ENCODE data around the gene MZF1. TPM values are rescaled to one million over a fixed set of nuclear protein-coding genes. Genes with fewer than 3 reads are reported as not detected.

Gene MZF1
- total and polyA plus RNA-seq, 2 experiments from 2014 or later: 9.0 to 20.8 TPM

DNA sequence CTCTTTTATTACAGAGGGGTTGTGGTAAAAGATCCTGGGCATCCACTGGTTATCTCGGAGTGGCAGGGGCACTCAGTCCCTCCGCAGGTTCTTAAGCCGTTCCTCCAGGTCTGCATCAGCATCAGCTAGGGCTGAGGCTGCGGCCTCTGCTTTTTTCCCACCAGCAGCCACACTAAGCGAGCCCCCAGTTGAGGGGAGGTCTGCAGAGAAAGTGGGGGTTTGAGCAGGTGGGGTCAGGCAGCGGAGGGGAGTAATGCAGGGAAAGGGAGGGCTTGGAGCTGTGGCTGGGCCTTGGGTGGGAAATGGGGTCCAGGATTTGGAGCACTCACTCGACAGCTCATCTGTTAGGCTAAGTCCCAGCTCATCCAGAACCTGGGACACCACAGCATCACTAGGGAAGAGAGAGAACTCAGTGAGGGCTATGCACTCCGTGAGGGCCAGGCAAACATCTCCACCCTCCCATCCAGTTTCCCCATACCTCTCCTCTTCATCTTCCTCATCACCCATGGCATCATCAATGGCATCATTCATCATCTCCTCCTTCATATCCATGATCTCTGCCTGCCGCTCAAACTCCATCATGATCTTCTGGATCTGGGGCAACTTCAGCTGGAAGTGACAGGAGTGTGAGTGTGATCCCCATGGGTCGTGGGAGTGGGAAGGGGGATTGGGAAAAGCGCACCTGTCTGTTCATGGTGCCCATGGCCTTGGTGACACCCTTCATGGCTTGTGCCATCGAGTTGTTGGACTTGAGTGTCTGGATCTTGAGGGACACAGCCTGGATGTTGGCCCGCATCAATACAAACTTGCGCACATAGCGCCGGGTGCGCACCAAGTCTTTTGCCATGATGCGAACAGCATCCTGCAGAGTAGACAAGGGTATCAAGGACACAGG, 21.3 kb downstream of the MZF1 start:
- in situ Hi-C loops (cut with MboI): no loop called here
- no peaks in the 10 kb centered on the region; the same call in 1 of the 2 replicates for H4K20me1 ChIP-seq (ENCODE audit: insufficient read depth)
- H3K79me2 ChIP-seq (ENCODE audit: insufficient read depth): peaks cover 95% of the 10 kb centered on the region
- H3K27ac ChIP-seq: no peak overlapping the region
- peaks cover 50% of the 10 kb centered on the region for H3K36me3 ChIP-seq (ENCODE audit: low read depth)
- WGBS, 2 experiments (ENCODE audit: low coverage in 1 of 2, low lambda C conversion rate in 2 of 2, missing lambda C conversion rate in 2 of 2): 93 to 94% methylated on average over 17 to 18 of the region's 18 CpGs
- peaks cover 40% of the 10 kb centered on the region for H3F3A ChIP-seq (ENCODE audit: insufficient read depth)
- no peaks in the 10 kb centered on the region for H3K9me2 ChIP-seq (ENCODE audit: insufficient read depth)
- no peak for DNase-seq
- H2AFZ ChIP-seq: no peak overlapping the region
- peaks cover 22% of the 10 kb centered on the region for H3K4me1 ChIP-seq (ENCODE audit: insufficient read depth)
- no peak for TF ChIP-seq EZH2 (IDR thresholded peaks at IDR 0.05; ENCODE audit: insufficient read depth, poor library complexity, severe bottlenecking)
- TF ChIP-seq EZH2phosphoT487 (IDR thresholded peaks at IDR 0.05; ENCODE audit: insufficient read depth, low read depth): no peak
- no peaks in the 10 kb centered on the region for H3K9me3 ChIP-seq (ENCODE audit: low read depth)
- no peak overlapping the region for H3K9ac ChIP-seq
- H3K4me2 ChIP-seq (ENCODE audit: unreplicated experiment): no peak overlapping the region
- H3K4me3 ChIP-seq: no peak overlapping the region
- no peaks in the 10 kb centered on the region for H3K27me3 ChIP-seq (replicated peaks; ENCODE audit: insufficient read depth)

DNA sequence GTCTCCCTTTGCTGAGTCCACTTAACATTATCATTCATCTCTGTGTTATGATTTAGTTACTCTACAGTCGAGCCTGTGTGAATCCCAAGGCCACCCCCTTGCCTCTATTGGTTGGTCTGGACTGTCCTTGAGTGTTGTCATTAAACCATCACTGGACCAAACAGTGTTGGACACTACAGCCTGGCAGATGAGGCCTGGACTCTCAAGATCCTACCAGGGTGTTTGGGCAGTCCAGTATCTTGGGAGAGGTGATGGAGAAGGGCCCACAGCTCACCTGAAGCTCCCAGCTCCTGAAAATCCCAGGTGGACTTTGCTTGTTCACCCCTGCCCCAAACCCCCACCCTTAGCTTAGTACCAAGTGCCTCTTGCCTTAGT, 22.0 kb downstream of the MZF1 start:
- Histone ChIP-seq H4K20me1 (ENCODE audit: insufficient read depth) (peaks cover 6% of the 10 kb centered on the region; the same call in 1 of the 2 replicates), H3K79me2 (ENCODE audit: insufficient read depth) (peaks cover 95% of the 10 kb centered on the region), H3K4me2 (ENCODE audit: unreplicated experiment) (no peak overlapping the region), H3F3A (ENCODE audit: insufficient read depth) (peaks cover 40% of the 10 kb centered on the region), H3K27ac (no peak overlapping the region), H3K9me2 (ENCODE audit: insufficient read depth) (no peaks in the 10 kb centered on the region), H3K36me3 (ENCODE audit: low read depth) (peaks cover 47% of the 10 kb centered on the region), H3K9ac (no peak overlapping the region), H2AFZ (no peak overlapping the region), H3K27me3 (replicated peaks; ENCODE audit: insufficient read depth) (no peaks in the 10 kb centered on the region), H3K9me3 (ENCODE audit: low read depth) (no peaks in the 10 kb centered on the region), H3K4me1 (ENCODE audit: insufficient read depth) (peaks cover 25% of the 10 kb centered on the region), H3K4me3 (no peak overlapping the region)
- in situ Hi-C loops (cut with MboI): no loop called here
- TF ChIP-seq EZH2 (IDR thresholded peaks at IDR 0.05; ENCODE audit: insufficient read depth, poor library complexity, severe bottlenecking) (no peak), EZH2phosphoT487 (IDR thresholded peaks at IDR 0.05; ENCODE audit: insufficient read depth, low read depth) (no peak)
- DNase-seq: no peak
- WGBS, 2 experiments (ENCODE audit: low coverage in 1 of 2, low lambda C conversion rate in 2 of 2, missing lambda C conversion rate in 2 of 2): 61 to 68% methylated on average over 1 of the region's 1 CpG

DNA sequence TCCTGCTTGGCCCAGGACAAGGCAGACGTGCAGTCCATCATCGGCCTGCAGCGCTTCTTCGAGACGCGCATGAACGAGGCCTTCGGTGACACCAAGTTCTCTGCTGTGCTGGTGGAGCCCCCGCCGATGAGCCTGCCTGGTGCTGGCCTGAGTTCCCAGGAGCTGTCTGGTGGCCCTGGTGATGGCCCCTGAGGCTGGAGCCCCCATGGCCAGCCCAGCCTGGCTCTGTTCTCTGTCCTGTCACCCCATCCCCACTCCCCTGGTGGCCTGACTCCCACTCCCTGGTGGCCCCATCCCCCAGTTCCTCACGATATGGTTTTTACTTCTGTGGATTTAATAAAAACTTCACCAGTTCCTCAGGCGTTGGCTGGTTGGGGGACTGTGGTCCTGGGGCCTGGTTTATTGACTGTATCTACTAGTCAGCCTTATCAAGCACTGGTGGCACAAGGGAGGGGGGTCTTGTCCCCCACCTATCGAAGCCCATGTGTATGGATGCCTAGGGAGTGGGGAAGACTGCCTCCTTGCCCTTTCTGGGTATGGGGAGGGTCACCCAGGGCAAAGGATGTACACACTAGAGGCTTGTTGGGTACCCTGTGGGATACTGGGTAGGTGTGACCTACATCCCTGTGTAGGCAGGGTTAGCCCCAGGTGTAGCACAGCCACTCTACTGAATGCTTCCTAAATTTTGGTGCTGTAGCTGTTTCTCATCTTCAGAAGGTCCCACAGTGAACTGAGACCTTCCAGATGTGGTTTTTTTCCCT, 22.6 kb downstream of the MZF1 start:
- Histone ChIP-seq H3K9me2 (ENCODE audit: insufficient read depth) (no peaks in the 10 kb centered on the region), H2AFZ (no peak overlapping the region), H3K4me1 (ENCODE audit: insufficient read depth) (peaks cover 24% of the 10 kb centered on the region), H3K4me2 (ENCODE audit: unreplicated experiment) (no peak overlapping the region), H4K20me1 (ENCODE audit: insufficient read depth) (peaks cover 10% of the 10 kb centered on the region; the same call in 1 of the 2 replicates), H3K9ac (no peak overlapping the region), H3K36me3 (ENCODE audit: low read depth) (peaks cover 47% of the 10 kb centered on the region), H3K27ac (no peak overlapping the region), H3K27me3 (replicated peaks; ENCODE audit: insufficient read depth) (no peaks in the 10 kb centered on the region), H3F3A (ENCODE audit: insufficient read depth) (peaks cover 40% of the 10 kb centered on the region), H3K9me3 (ENCODE audit: low read depth) (no peaks in the 10 kb centered on the region), H3K4me3 (no peak overlapping the region), H3K79me2 (ENCODE audit: insufficient read depth) (peaks cover 95% of the 10 kb centered on the region)
- WGBS, 2 experiments (ENCODE audit: low coverage in 1 of 2, low lambda C conversion rate in 2 of 2, missing lambda C conversion rate in 2 of 2): 87 to 89% methylated on average over 11 to 12 of the region's 13 CpGs
- in situ Hi-C loops (cut with MboI): no loop called here
- TF ChIP-seq EZH2phosphoT487 (IDR thresholded peaks at IDR 0.05; ENCODE audit: insufficient read depth, low read depth) (no peak), EZH2 (IDR thresholded peaks at IDR 0.05; ENCODE audit: insufficient read depth, poor library complexity, severe bottlenecking) (no peak)
- no peak for DNase-seq

DNA sequence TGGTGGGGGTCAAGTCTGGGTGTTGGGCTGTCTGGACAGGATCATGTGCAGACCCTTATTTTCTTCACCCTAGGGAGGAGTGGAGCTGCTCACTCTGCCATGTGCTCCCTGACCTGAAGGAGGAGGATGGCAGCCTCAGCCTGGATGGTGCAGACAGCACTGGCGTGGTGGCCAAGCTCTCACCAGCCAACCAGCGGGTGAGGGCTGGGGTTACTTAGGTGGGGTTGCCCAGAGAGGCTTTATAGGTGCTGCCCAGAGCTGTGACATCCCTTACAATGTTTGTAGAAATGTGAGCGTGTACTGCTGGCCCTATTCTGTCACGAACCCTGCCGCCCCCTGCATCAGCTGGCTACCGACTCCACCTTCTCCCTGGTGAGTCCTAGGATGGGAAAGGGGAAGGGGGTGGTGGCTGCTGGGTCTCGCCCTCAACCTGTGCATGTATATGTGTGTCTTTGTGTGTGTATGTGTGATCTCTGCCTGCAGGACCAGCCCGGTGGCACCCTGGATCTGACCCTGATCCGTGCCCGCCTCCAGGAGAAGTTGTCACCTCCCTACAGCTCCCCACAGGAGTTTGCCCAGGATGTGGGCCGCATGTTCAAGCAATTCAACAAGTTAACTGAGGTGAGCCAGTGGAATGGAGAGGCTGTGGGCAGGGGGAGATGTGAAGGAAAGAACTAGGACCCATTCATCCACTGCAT, 23.3 kb downstream of the MZF1 start:
- no peak for TF ChIP-seq EZH2phosphoT487 (IDR thresholded peaks at IDR 0.05; ENCODE audit: insufficient read depth, low read depth)
- no peak for TF ChIP-seq EZH2 (IDR thresholded peaks at IDR 0.05; ENCODE audit: insufficient read depth, poor library complexity, severe bottlenecking)
- Histone ChIP-seq H4K20me1 (ENCODE audit: insufficient read depth) (peaks cover 14% of the 10 kb centered on the region; the same call in 1 of the 2 replicates), H3K36me3 (ENCODE audit: low read depth) (peaks cover 47% of the 10 kb centered on the region), H3K9me3 (ENCODE audit: low read depth) (no peaks in the 10 kb centered on the region), H3K9me2 (ENCODE audit: insufficient read depth) (no peaks in the 10 kb centered on the region), H3K79me2 (ENCODE audit: insufficient read depth) (peaks cover 98% of the 10 kb centered on the region), H3K4me3 (no peak overlapping the region), H3K9ac (no peak overlapping the region), H3K4me2 (ENCODE audit: unreplicated experiment) (no peak overlapping the region), H3F3A (ENCODE audit: insufficient read depth) (peaks cover 40% of the 10 kb centered on the region), H3K27me3 (replicated peaks; ENCODE audit: insufficient read depth) (no peaks in the 10 kb centered on the region), H2AFZ (no peak overlapping the region), H3K4me1 (ENCODE audit: insufficient read depth) (peaks cover 20% of the 10 kb centered on the region), H3K27ac (no peak overlapping the region)
- in situ Hi-C loops (cut with MboI): no loop called here
- no peak for DNase-seq
- 93 to 95% methylated on average over 11 of the region's 11 CpGs for WGBS, 2 experiments (ENCODE audit: low coverage in 1 of 2, low lambda C conversion rate in 2 of 2, missing lambda C conversion rate in 2 of 2)

Data from GM23248 (cell line).